AG04449 (cell line): ENCODE measurements around the gene SORBS2.

Experiments used
- CTCF ChIA-PET: fragments of 350-600 bp; formaldehyde crosslinking; extraction: SDS; loops from one replicate; lab custom pipeline; 2021; ENCODE audit warnings: antibody characterized with exemption; lab: Yijun Ruan, JAX
- POLR2A ChIA-PET: fragments of 400-600, 350-600 bp; formaldehyde crosslinking; extraction: SDS; loops from one replicate; lab custom pipeline; 2020; ENCODE audit warnings: antibody characterized with exemption, inconsistent platforms; lab: Yijun Ruan, JAX
- DNase-seq: peaks from one replicate; pipeline ENCODE4 v3.0.0-alpha.2; 2010; ENCODE audit warnings: low read depth, low spot score
- H3K4me3 ChIP-seq: 2 replicates; pipeline ENCODE4 v1.5.1; 2011; ENCODE audit warnings: low read depth, mild to moderate bottlenecking, control low read depth, low read length
- TF ChIP-seq, protein P1 (sequence below): IDR thresholded peaks from one replicate; pipeline ENCODE4 v1.5.1; 2011; ENCODE audit warnings: mild to moderate bottlenecking, moderate library complexity, low read length, control low read depth, inconsistent platforms; ENCODE audit not compliant: insufficient read depth; ENCODE audit errors: missing control alignments

Gene SORBS2

DNA sequence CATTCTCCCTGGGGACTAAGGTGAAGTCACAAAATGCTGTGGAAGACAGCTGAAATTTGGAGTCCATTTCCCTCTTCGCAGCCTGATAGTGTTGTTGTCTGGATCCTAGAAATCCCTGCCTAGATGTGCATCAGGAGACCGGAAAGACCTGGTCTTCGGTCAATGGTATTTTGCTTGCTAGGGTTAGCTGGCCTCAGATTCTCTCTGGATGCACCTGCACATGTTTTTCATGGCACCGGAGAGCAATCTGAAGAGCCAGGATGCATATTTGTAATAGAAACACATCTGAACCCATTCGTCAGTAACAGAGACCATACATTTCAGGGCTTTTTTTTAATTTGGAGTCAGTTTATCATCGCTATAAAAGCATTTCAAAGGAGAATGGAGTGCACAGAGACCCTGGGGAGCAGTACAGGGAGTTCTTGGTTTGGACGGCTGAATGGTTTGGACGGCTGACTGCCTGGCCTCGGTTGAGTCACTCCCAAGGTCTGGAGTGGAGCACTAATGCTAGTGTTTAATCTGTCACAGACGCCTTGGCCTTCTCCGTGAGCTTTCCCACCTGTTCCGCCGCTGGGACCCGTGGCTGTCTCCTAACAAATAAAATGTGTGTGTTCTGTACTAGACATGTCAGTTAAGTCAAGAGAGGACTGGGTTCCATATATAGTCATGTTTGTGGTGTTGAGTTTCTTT, 269.2 kb downstream of the SORBS2 start:
- CTCF ChIA-PET: no interaction called here
- POLR2A ChIA-PET: no interaction called here
- H3K4me3 ChIP-seq: no peak overlapping the region
- no peak for DNase-seq
- TF ChIP-seq, protein P1, sequence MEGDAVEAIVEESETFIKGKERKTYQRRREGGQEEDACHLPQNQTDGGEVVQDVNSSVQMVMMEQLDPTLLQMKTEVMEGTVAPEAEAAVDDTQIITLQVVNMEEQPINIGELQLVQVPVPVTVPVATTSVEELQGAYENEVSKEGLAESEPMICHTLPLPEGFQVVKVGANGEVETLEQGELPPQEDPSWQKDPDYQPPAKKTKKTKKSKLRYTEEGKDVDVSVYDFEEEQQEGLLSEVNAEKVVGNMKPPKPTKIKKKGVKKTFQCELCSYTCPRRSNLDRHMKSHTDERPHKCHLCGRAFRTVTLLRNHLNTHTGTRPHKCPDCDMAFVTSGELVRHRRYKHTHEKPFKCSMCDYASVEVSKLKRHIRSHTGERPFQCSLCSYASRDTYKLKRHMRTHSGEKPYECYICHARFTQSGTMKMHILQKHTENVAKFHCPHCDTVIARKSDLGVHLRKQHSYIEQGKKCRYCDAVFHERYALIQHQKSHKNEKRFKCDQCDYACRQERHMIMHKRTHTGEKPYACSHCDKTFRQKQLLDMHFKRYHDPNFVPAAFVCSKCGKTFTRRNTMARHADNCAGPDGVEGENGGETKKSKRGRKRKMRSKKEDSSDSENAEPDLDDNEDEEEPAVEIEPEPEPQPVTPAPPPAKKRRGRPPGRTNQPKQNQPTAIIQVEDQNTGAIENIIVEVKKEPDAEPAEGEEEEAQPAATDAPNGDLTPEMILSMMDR: no peak

DNA sequence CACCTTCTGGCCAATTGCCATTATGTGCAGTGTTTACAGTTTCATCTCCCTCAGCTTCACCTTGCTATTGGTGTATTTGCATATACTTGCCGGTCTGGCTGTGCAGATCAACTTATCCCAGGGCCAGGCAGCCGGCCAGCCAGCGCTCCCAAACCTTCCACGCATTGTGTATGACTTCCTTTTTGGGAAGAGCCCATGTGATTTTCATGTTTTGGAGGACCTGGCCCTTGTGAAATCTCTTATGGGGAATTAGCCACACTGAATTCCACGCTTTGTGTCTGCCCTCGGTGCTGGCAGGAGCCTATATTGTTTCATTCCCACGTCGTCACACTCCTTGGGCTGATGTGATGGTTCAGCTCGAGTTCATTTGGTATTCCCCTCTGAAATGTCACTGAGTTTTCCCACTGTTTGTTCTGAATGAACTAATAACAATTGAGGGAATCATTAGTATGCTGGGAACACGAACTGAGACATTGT, 270.7 kb downstream of the SORBS2 start:
- H3K4me3 ChIP-seq: no peak overlapping the region
- ChIA-PET POLR2A (no interaction called here), CTCF (no interaction called here)
- no peak for DNase-seq
- TF ChIP-seq, protein P1: no peak

- no peak for DNase-seq
- TF ChIP-seq, protein P1: no peak
- ChIA-PET POLR2A (no interaction called here), CTCF (no interaction called here)
- H3K4me3 ChIP-seq: no peak overlapping the region
Measured at GRCh38 chr4:185540487-185541120, 271.4 kb downstream of the SORBS2 start.

DNA sequence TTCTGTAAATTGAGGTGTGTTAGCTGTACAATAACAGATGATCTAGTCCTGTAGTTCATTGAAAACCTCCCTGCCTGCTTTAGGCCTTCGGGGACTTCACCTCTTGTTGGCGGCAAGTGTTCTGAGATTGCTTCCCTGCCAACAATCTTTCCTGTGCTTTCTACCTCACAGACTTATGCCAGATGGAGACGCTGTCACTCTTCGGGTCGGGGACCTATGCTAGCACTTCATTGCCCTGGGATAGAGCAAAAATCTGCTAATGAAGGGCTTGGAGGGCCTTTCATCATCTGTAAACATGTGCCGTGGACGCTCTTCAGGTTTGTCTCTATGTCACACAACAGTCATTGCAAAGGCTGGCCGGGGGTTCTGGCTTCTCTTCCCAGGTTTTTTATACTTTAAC, 272.0 kb downstream of the SORBS2 start:
- H3K4me3 ChIP-seq: no peak overlapping the region
- no peak for DNase-seq
- ChIA-PET CTCF (no interaction called here), POLR2A (no interaction called here)
- TF ChIP-seq, protein P1: no peak

DNA sequence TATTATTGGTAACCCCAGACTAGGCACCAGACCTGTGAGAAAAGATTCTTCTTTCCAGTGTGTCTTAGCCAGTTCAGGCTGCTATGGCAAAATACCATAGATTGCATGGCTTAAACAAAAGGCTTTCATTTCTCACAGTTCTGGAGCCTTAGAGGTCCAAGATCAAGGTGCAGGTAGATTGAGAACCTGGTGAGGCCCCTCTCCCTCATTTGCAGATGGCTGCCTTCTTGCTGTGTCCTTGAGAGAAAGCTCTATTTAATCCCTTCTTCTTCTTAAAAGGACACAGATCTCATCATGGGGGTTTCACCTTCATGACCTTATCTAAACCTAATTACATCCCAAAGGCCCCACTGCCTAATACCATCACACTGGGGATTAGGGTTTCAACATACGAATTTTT, 273.2 kb downstream of the SORBS2 start:
- no peak for DNase-seq
- ChIA-PET CTCF (no interaction called here), POLR2A (no interaction called here)
- no peak overlapping the region for H3K4me3 ChIP-seq
- TF ChIP-seq, protein P1: no peak

GRCh38 chr4:185536411-185536709, 275.6 kb downstream of the SORBS2 start:
- TF ChIP-seq, protein P1: no peak
- peak overlapping the region; percentile 6; the same call in 1 of the 2 replicates for H3K4me3 ChIP-seq
- DNase-seq: no peak
- ChIA-PET CTCF (no interaction called here), POLR2A (no interaction called here)
